ENCODE results near the gene DCUN1D2. TPM values are rescaled to one million over a fixed set of nuclear protein-coding genes. Genes with fewer than 3 reads are reported as not detected.

DCUN1D2 gene
- polyA plus RNA-seq, 4 donors: 15.3 to 35.8 (median 26.9) TPM

DNA sequence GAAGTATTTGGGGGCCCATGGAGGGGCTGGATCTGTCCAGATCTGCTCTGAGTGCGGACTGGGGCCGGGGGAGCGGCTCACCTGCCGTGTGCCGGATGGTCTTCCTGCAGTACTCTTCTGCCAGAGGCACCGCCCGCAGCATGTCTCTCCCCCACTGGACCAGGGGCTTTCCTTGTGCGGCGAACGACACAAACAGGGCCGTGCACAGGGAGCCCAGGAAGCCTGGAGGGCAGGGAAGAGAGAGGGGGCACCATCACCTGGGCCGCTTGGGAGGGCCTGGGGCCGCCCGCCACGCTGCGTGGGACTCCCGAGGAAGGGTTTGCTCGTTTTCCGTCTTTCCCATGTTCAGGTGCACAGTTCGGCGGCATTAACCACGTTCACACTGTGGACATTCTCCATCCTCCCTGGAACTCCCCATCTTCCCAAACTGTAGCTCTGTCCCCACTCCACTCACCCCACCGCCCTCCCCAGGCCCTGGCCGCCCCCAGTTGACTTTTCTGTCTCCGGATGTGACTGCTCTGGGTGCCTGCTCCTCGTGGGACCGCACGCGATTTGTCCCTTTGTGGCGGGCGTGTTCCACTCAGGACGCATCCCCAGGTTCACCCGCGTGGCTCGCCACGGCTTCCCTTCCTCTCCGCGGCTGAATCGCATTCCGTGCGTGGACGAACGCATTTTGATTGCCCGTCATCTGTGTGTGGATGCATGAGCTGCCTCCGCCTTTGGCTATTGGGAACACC, 61.5 kb downstream of the DCUN1D2 start:
- DNase-seq (ENCODE audit: low read depth in 4 of 4, low spot score in 2 of 4): no peak

DNA sequence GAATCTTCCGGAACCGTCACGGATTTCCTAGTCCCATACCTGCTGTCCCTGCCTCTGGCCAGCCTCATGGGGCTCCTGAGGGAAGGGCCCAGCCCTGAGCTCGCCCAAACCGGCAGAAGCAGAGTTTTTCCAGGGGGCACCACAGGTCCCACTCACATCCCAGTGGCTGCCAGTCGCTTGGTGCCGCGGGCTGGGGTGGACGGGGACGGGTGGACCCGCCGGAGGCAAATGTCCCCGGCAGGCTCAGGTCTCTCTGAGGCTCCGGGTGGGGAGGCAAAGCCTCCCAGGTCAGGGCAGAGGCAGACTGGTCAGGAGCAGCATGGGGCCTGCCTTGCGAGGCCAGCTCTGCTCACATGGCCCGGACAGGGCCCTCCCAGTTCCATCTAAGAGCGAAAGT, 62.0 kb downstream of the DCUN1D2 start:
- no peak for DNase-seq (ENCODE audit: low read depth in 4 of 4, low spot score in 2 of 4)

DNA sequence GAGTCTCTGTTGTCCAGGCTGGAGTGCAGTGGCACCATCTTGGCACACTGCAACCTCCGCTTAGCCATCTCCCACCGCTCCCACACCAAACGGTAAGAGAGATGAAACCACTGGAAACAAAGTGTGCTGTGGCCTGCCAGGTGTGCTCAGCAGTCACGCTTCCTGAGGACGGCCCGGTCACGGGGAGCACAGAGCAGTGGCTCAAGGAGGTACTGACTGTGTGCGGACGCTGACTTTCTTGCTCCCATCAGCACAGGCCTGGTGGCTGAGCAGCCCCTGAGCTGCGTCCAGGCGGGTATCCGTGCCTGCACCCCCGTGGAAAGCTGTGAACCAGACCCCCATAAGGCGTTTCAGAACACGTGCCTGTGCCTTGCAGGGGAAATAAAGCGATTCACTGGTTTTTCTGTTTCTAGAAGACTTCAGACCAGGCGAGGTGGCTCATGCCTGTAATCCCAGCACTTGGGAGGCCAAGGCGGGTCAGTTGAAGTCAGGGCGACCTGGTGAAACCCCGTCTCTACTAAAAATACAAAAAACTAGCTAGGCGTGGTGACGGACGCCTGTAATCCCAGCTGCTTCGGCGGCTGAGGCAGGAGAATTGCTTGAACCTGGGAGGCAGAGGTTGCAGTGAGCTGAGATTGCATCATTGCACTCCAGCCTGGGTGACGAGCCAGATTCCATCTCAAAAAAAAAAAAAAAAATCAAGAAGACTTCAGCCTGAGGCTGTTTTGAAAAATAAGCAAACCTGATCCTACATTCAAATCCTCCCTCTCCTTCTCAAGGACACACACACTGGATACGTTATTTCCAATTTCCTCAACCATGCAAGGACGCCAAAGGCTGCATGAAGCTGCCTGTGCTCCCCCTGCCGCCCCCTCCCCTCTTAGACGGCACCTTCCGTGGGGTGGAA, 62.7 kb downstream of the DCUN1D2 start:
- no peak for DNase-seq (ENCODE audit: low read depth in 4 of 4, low spot score in 2 of 4)

DNA sequence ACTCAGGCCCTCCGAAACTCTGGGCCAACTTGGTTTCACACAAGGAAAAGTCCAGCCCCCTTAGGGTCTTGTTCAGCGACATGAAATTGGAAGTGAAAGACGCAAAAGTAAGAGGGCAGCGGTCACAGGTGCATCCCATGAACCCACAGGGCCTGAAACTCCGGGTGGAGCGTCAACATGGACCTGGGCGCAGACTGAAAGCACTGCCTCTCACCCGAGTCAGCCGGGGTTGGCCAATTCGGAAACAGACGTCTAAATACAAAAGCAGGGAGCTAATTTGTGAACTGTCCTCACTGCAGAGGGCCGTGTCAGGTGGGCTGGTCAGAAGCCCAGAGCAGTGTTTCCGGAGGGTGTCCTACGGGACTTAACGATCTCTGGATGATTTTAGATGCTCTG, 63.9 kb downstream of the DCUN1D2 start:
- DNase-seq (ENCODE audit: low read depth in 4 of 4, low spot score in 2 of 4): no peak

DNA sequence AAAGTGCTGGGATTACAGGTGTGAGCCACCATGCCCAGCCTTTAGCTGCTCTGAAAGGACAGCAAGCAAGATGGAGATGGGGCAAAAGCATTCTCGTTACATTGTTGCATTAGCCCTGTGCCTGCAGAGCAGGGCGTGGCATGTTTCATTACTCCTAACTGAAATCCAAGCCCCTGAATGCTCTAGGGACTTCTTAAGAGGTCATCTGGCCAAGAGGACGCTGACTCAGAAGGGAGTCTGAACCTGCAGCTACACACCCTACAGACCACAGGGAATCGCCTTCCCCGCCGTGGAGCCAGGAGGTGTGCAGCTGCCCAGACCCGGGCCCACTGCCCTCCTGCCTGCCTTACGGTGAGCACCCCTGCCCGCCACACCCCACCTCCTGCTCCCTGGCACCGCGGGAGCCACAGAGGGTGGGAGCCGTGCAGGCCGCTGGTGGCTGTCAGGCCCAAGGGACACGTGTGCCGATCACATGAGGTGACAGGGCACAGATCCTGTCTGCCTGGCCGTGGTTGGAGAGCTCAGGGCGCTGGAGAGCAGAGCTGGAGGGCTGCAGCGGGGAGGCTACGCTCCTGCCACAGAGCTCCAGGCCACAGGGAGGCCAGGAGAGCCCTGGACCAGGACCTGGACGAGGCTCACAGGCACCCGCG, 64.4 kb downstream of the DCUN1D2 start:
- DNase-seq (ENCODE audit: low read depth in 4 of 4, low spot score in 2 of 4): no peak

DNA sequence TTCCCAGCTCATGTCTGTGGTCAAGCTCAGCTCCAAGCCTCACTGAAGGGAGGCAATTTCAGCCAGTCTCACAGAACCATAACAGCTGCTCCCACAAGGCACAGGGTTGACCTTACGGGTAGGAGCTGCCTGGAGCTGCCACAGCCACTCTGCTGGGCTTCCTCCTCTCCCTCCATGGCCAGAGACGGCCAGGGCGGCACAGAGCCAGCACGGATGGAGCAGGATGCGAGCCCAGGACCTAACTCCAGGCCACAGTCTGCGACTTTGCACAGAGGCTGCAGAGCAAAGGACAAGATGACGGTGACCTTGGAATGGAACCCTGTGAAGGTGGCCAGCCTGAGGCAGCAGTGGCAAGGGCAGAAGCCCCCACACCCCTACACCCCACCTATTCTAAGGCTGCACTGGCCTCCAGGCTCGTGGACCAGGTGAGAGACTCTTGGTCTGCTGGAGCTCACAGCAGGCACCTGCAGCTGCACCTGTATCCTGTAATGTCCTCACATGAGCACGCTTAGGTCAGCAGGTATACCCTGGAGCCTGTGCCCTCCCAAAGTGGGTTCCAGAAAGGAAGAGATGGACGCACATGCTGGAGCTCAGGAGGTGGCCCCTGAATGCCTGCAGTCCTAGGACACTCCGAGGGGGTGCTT, 66.9 kb downstream of the DCUN1D2 start:
- no peak for DNase-seq (ENCODE audit: low read depth in 4 of 4, low spot score in 2 of 4)

DNA sequence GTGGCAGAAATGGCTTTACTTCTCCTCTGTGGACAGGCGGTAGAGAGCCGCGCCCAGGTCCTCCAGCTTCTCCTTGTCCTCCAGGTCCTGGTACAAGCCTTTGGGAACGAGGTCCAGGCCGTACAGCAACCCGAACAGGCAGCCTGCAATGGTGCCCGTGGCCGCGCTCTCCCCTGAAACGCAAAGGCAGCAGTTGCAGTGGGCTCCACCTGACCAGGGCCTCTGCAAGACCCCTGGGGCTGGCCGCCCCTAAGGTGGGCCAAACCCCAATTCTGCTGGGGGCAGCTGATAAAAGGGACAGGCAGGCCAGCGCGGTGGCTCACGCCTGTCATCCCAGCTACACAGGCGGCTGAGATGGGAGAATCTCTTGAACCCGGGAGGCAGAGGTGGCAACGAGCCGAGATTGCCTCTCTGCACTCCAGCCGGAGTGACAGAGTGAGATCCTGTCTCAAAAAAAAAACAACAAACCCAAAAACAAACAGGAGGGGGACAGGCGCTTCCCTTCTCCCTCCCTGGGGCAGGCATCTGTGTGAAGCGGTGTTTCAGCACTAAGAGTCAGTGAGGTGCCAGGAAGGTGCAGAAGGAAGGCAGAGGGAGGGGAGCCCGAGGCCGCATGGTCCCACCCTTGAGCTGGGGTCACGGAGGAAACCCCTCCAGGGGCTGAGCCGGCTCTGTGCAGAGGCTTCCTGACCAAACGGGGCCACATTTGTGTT, 67.5 kb downstream of the DCUN1D2 start:
- no peak for DNase-seq (ENCODE audit: low read depth in 4 of 4, low spot score in 2 of 4)

DNA sequence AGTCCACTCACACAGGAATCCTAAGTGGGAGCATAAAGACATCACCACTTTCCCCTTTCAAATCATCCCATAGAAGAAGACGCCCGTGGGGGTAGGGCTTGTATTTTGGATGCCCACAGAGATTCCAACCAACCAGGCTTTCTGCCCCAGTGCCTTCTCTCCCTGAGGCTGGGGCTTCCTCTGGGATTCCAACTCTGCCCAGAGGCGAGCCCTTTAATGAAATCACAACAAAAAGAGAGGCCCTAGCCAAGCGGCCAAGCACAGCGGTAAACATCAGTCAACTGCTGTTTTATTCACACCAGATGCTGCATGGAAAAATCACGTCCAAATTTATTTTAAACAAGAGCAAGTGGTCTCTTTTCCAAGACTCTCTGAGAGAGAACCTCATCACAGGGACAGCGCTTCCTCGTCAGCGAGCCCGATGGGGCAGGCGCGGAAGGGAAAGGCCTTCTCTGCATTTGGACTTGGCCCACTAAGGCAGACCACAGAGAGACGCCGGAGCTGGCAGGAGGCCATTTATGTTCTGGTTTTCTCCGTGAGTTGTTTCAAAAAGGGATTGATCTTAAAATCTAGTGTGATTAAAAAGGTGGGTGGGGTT, 68.7 kb downstream of the DCUN1D2 start:
- DNase-seq (ENCODE audit: low read depth in 4 of 4, low spot score in 2 of 4): no peak

DNA sequence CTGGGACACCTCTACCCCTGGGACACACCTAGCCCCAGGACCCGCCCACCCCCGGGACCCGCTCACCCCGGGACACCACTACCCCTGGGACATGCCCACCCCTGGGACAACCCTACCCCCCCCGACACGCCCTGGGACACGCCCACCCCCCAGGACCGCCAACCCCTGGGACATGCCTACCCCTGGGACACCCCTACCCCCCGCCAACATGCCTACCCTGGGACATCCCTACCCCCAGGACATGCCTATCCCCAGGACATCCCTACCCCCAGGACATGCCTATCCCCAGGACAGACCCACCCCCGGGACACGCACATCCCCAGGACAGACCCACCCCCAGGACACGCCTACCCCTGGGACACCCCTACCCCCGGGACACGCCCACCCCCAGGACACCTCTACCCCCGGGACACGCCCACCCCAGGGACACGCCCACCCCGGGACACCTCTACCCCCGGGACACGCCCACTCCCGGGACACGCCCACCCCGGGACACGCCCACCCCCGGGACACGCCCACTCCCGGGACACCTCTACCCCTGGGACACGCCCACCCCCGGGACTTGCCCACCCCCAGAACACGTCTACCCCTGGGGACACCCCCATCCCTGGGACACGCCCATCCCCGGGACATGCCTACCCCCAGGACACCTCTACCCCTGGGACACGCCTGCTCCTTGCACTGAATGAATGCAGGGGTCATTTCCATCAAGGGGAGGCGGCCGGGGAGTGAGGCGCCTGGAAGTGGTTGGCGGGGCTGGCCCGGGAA, 69.5 kb downstream of the DCUN1D2 start:
- DNase-seq (ENCODE audit: low read depth in 4 of 4, low spot score in 2 of 4): no peak

DNA sequence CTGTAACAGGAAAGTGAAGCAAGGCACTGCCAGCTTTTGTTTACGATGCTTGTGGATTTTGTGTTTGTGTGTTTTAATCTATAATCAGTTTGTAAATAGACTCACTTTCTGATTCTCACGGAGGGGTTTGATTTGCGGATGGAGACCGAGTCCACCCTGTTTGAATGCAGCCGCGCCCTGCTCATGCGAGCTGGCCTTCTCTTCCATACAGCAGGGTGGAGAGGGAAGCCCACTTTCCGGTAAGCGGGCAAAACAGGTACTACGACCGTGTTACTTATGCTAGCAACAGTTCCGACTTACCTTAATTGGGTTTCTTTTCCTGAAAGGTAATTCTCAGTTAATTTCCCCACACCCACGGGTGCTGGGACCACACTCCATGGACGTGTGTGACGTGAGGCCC, 70.3 kb downstream of the DCUN1D2 start:
- DNase-seq (ENCODE audit: low read depth in 4 of 4, low spot score in 2 of 4): no peak

DNA sequence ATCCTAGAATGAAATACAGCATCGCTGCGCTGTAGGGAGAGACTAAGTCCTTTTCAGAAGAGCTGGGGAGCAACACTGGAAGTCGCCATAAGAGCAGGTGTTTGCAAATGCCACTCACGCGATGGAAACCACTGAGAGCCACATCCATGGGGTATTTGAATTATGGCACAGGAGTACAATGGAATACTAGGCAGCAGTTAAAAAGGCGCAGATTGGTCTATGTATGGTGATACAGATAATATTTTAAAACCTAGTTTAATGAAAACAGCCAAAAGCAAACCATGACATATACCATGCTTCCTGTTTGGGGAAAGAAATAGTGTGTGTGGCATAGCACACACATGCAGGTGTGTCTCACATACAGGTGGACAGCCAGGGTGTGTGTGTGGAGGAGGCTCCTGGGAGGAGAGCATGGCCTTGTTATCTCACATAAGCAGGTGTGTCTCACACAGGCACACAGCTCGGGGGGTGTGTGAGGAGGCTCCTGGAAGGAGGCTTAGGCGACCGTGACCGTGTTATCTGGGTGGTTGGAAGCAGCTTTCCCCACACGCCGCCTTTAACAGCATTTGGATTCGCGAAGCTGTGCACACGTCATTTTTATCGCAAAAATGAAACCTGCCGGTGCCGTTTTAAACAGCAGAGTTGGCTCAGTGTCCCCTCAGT, 70.8 kb downstream of the DCUN1D2 start:
- DNase-seq (ENCODE audit: low read depth in 4 of 4, low spot score in 2 of 4): no peak

DNA sequence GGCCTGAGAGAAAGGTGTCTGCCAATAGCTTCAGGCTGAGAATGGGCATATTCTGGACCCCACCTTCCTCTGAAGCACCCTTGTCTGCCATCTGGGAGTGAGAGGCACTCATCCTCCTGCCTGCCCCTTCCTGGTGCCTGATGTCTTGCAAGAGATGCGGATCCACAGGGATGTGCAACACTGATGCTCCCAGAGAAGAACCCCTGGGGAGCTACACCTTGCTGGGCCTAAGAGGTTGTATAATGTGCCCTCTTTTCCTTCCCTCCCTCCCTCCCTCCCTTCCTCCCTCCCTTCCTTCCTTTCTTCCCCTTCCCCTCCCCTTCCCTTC, 71.8 kb downstream of the DCUN1D2 start:
- DNase-seq (ENCODE audit: low read depth in 4 of 4, low spot score in 2 of 4): no peak

DNA sequence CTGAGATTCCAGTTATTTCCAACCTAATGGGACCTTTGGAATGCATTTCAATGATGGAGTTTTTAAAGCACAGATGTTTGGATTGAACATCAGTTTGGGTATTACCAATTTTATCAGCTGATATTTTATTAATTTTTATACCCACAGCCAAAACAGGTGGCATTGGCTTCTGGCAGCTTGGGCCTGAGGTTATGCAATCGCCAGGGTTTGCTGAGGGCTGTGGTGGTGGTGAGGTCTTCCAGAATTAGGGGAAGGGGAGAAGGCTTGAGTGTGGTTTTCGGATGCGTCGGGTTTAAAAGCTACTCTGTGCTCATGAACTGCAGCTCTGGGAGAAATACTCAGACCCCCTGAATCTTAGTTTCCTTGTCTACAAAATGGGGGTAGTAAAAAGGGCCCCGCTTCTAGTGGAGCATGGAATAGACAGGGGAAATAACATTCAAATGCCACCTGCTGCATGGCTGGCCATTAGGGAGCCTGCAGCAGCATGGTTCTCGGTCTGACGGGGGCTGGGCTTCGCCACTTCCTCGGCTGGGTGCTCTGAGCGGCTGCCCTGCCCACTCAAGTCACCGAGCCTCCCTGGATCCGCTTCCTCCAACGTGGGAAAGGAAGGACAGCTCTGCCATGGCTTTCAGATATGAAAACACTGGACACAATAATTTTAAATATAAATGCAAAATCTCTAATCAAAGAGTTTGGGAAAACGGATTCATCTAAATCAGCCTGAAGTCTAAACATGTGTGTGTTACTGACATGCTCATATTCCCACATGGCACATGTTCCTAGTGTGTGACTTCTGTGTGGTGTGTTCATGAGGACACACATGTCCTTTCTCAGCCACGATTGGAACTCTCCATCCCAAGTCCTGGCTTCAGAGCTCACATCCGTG, 72.4 kb downstream of the DCUN1D2 start:
- DNase-seq (ENCODE audit: low read depth in 4 of 4, low spot score in 2 of 4): no peak

DNA sequence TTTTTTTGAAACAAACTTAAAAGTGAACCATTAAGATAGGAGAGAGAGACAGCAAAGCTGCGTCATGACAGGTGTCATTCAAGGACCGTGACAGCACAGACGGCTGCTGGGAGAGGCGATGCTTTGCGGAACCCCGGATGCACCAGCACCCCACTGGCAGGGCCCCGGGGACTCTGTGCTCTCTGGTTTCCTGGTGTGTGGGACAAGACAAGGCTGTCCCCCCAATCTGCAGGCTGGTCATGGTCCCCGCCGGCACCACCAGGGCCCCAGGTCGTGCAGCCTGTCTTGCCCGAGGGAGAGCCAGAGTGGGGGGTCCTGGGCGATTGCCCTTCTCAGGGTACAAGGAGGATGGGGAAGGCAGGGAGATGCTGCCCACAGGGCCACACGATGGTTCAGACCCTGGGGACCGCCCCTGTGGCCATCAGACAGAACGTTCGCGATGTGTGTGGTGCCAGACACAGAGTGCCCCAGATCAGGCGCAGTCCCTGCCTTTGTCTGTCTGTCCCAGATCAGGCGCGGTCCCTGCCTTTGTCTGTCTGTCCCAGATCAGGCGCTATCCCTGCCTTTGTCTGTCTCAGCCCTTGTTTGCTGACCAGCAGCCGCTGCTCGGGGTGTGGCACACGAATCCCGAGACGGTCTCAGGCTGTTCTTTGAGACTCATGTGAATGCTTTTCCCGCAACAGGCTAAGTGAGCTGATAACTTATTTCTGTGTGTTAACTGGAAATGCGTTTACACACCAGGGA, 73.3 kb downstream of the DCUN1D2 start:
- no peak for DNase-seq (ENCODE audit: low read depth in 4 of 4, low spot score in 2 of 4)

DNA sequence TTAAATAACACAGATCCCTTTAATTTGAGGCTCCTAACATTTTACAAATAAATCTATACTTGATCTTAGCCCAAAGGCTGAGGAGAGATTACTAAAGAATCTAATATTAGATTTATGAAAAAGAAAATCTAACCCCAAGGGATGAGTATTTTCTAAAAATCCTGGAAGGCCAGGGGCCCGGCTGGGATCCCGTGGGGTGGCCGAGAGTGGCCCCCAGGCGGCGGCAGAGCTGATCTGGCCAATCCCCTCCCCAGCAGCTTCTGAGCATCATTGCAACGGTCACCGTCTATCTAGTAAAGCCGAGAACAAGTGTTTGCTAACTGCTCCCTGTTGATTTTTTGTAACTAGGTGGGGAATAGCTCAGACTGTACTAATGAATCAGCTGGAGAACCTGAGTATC, 74.7 kb downstream of the DCUN1D2 start:
- DNase-seq (ENCODE audit: low read depth in 4 of 4, low spot score in 2 of 4): no peak

DNA sequence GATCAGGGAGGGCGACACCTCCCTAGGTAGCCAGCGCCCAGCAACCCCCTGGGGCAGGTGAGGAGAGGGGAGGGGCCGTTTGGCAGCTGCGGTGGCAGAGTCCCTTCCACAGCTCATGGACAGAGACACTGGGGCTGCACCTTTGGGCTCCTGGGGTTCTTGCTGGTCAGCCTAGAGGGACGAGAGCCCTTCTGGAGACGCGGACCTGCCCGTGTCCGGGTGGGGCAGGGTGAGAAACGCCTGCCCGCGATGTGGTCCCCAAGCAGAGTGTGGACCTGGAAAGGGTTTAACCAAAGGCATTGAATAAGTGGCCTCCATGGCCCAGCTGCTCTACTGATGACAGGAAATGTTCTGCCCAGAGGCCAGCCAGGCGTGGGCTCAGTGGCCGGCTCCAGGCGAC, 75.5 kb downstream of the DCUN1D2 start:
- DNase-seq (ENCODE audit: low read depth in 4 of 4, low spot score in 2 of 4): no peak

DNA sequence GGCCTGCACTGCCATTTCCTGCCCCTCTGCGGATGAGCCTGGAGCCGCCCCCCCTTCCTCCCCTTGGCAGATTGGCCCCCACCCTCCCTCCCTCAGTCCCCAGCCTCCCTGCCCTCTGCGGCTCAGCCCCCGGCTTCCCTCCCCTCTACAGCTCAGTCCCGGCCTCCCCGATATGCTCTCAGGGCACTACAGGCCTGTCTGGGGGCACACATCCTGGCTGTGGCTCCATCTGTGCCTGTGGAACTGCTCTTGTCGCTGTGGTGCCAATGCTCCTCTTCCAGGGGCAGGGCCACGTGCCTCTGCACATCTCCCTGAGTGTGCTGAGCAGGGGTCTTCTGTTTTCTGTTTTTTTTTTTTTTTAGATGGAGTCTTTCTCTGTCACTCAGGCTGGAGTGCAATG, 76.2 kb downstream of the DCUN1D2 start:
- no peak for DNase-seq (ENCODE audit: low read depth in 4 of 4, low spot score in 2 of 4)
